DMS 273 (cell line): ENCODE data around the gene NME7.

Experiments
- DNase-seq: peaks from one replicate; lab custom pipeline; 2025; ENCODE audit not compliant: unreplicated experiment; lab: John Stamatoyannopoulos, UW

NME7 gene

DNA sequence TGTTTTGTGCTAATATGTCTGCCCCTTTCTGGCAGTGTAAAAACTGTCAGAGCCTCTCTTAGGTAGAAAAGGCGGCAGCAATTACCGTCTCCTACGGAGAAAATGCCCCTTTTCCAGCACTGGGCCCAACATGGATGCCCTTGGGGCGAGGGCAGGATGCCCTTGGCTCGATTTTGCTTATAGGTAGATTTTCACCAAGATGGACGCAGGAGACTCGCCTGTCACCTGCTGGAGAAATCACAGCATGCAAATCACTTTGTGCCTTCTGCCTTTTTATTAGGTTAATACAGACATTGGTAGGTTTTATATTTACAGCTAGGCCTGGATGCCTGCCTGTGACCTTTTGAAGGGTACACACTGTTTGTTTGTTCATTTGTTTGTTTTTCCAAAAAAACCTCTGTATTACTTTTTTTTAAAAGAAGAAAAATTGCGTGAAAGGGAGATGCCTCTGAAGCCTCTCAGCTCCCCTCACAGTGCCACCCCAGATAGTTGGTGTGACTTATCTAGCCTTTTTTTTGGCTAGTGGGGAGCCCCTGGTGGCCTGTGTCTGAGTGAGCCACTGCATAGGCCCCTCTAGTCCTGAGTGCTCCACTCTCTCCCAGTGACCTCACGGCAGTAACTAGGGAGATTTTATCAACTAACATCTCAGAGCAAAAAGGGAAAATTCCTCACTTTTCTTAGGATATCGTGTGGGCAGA lies 258.6 kb downstream of the NME7 start:
- DNase-seq: peak; percentile 48

DNA sequence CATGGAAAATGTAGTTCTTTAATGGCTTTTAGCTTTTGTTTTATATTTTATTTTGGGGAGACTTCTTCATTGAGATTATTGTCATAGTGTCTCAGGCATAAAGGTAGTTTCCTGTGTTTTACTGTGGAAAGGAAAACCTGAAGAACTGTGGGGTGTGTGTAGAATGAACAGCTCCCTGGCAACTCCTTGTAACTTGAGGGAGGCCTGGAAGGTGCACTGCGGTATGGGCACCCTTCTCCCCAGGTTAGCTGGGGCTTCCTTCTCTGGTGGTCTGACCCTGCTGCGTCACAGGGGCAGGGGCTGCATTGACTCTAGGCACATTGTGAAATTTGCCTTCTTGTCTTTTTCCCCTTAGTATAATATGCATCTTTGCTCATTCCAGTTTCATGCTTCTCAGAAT lies 259.4 kb downstream of the NME7 start:
- DNase-seq: no peak

DNA sequence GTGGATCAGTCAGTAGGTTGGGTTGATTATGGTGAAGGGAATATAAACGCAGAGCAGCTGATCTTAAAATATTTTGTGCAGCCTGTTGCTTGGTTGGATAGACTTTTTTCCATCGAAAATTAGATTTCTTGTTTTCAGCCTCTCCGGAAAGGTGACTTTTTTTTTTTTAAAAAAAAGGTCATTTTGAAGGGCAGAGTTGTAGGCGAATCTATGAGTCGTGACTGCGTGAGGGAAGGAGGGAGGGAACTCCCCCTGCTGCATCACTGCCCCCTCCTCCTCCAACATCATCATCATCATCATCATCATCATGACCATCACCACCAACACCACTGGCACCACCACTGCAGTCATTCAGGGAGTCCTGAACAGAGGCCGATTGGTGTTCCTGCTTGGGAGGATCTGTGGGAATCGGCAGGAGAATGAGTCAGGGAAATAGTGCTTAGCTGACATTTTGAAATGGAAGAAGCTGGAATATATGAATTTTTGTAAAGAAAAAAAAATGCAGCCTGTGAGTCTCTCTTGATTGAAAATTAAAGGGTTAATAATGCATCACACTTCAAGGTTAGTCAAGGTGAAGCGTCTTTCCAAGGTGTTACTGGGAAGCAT lies 259.9 kb downstream of the NME7 start:
- DNase-seq: no peak

DNA sequence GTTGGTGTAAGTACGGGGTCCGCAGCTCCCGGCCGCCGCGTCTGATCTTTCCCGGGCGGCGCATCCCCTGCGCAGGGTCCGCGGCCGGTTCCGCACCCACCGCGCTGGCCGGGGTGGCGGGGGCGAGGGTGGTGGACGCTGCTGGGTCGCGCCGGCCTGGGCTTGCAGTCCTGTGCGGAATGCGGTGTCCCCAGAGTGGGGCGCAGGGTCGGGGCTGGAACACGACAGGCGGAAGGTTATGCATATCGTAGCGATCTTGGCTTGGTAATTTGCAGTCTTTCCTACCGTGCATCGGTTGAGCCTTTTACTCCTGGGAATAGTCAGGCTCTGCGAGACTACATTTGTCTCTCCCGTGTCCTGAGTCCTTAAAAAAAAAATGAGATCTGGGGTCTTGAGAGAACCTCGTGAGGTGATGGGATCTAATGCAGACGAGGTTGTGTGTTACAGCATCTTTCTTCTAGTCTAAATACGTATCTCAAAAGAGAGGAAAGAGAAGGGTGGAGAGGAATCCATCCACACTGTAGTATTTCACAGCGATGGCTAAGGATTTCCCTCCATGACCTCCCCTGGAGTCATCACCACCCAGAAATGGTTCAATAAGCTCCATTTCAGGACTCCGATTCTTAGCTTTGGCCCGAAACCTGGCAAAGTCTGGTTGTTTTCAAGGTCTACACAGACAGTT lies 260.5 kb downstream of the NME7 start:
- peak; percentile 66 for DNase-seq

DNA sequence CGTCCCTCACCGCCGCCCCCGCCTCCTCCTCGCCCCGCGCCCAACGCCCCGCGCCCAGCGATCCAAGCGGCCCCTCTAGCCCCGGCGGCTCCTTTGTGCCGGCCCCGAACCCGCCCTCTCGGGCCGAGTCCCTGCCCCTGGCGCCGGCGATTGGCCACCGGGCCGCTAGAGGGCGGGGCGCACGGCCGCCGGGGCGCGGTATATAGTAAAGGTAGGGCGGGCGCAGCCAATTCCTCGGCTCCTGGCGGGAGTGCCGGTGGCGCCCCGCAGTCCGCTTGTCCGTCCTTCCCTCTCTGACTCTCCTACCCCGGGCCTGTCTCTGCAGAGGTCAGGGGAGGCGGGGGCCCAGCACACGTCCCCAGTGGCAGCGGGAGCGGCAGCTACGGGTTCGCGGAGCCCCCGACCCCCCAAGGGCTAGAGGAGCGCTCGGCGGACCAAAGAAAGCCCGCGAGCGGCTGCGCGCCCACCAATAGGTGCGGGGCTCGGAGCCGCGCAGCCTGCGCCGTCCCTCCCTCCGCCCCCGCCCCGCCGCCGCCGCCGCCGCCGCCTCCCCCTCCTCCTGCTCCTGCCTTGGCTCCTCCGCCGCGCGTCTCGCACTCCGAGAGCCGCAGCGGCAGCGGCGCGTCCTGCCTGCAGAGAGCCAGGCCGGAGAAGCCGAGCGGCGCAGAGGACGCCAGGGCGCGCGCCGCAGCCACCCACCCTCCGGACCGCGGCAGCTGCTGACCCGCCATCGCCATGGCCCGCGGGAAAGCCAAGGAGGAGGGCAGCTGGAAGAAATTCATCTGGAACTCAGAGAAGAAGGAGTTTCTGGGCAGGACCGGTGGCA lies 261.3 kb downstream of the NME7 start, which contains the start of gene ATP1B1:
TSS of gene ATP1B1 (plus strand) at position 596 of the 826 bp plus-strand sequence. CDS start at position 736, 140 bp downstream.
- DNase-seq: peak; percentile 96

DNA sequence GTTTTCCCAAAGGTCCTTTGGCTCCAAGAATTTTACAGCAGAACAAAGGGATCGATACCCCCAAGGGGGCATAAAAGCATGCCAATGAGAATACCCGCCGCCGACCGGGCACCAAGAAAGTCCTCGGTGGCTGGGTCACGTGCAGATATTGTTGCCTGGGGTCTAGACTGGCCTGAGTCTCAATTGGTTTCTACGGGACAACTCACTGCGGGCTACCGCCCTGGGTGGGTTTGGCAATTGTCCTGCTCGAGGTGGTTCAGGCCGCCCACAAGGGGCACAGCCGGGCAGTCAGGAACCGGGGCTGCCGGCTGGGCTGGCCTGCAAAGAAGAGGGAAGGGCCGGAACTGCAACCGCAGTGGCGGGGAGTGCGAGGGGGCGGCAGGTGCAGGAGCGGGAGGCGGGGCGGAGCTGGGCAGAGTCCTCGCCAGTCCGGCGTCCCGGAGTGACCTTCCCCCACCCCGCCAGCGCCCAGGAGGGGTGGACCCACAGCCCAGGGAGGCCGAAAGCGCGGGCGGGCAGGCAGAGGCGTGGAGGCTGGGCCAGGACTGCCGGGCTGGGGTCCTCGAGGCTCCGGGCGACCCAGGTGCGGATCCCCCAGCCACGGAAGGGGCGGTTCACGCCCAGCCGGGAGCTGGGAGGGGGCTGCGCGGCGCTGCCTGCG lies 262.0 kb downstream of the NME7 start:
- DNase-seq: peak; percentile 77

DNA sequence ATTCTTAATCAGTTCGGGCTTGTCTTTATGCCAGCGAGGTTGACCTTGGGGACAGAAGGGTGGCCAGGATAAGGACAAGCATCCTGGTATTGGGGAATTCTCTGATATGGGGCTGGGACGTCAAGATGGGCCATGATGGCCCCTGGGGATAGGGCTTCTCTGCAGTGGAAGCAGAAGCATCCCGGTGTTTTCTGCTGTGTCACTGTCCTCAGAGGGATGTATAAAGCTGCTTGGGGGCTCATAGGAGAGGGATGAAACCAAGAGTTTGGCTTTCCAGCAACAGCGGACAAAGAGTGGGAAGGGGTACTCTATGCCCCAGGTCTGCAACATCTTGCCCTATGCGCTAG lies 262.5 kb downstream of the NME7 start:
- DNase-seq: no peak

DNA sequence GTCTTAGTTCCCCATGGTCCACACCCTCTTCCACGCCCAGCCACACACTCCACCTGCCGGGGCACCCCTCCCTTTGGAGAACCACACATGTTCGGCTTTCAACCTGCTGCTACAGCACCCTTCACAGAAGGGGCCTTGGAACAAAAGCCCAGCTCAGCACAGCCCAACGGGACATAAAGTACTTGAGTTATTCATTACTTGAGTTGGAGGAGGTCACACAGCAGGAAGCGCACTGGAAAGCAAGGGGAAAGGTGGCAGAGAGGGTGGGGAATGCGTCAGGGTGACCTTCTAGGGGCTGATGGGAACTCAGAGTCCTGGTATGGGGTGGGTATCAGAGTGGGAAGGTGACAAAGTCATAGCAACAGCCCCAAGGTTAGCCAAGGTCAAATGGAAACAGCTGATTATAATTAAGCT lies 264.1 kb downstream of the NME7 start:
- peak; percentile 21 for DNase-seq

DNA sequence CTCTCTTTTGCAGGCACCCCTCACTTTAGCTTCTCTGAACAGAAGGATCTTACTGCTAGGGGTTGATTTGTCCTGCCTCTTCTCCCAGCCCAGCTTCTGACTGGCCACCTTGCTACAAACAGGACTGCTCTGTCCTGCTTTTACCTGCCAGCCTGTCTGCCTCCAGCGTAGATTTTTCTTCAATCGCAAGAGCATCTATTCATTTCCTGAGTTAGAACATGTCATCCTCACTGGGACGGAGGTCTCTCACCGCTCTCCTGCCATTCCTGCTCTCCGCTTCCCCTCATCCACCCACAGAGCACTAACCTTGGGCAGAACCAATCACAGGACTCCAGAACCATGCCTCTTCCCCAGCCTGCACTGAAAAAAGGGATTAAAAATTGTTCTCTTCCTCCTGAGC lies 264.6 kb downstream of the NME7 start:
- no peak for DNase-seq

DNA sequence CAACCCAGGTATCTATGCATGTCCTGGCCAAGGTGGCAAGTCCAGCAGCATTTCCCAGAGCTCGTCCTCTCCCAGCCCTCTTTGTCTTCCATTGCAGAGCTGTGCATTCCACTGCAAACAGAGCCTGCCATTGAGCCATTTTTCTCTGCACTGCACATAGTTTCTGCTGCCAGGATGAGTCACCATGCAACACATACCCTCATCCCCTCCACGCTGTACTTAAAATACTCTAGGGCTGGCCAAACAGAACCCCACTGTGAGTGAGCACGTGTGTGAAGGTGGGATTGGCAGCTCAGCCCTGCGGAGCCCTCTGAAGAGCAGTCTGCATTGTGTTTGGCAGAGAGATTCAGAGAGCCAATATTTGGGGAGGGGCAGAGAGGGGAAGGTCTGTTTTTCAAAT lies 265.0 kb downstream of the NME7 start:
- peak; percentile 39 for DNase-seq

DNA sequence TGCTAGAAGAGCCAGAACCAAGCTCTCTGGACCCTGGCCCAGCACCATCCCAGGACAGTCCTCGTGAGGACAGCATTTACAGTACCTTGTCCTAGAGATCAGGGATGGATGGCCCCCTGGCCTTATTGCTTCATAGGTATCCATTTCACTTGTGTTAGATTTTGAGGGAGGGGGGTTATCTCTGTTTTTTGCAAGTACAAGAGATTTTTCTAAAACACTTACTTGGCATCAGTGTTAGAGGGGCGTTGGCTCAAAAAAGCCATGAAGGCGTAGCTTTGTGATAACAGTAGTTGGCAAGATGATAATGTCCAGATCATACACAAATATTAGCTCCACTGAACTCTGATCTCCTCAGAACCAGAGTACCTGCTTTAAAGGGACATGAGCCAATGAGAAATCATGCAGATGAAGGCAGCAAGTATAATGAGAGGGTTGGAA lies 266.9 kb downstream of the NME7 start:
- no peak for DNase-seq

DNA sequence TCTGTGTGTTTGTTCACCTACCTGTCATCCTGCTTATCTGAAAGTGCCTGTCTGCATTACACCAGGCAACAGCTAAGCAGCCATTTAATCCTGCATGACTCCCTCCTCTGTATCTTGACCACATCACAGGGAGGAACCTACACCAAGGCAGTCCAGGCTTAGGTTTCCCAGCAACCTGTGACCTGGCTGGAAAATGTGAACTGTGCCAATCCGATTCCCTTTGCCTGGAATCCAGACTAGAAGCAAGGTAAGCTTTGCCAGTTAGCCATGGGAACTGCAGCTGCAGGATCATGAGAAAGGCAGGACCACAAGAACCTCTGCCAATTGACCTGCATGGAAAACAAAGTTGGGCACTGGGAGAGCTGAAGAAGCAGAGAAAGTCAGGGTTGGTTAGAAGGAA lies 267.4 kb downstream of the NME7 start:
- DNase-seq: no peak

DNA sequence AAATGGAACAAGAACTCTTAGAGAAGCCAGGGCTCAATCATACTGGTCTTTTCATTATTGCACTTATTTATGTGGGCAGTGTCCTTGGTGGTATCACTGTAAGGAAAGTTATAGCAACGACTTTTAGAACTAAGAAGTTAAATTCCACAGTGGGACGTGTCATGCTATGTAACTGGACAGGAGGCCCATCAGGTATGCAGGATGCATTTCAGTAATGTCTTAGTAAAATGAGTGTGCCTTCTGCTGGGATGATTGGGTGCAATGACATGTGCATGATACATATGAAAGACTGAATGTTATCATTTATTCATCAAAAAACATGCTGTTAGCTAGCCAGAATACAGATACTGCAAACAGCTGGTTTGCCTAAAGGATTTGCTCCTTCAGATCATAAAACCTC lies 268.0 kb downstream of the NME7 start:
- DNase-seq: no peak

DNA sequence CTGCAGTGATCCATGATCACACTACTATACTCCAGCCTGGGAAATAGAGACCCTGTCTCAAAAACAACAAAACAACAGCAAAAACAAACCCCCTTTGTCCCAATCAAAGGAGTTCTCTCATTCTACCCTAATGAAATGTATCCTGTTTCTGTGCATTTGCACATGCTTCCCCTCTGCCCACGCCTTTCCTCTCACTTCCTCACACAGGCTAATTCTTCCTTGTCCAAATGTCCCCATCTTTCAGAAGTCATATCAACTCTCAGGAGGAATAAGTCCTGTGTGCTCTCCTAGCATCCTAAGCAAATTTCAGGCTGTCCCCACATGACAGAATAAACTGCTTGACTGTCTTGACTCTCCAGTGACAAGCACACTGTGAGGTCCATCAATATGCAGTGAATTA lies 269.2 kb downstream of the NME7 start:
- no peak for DNase-seq

DNA sequence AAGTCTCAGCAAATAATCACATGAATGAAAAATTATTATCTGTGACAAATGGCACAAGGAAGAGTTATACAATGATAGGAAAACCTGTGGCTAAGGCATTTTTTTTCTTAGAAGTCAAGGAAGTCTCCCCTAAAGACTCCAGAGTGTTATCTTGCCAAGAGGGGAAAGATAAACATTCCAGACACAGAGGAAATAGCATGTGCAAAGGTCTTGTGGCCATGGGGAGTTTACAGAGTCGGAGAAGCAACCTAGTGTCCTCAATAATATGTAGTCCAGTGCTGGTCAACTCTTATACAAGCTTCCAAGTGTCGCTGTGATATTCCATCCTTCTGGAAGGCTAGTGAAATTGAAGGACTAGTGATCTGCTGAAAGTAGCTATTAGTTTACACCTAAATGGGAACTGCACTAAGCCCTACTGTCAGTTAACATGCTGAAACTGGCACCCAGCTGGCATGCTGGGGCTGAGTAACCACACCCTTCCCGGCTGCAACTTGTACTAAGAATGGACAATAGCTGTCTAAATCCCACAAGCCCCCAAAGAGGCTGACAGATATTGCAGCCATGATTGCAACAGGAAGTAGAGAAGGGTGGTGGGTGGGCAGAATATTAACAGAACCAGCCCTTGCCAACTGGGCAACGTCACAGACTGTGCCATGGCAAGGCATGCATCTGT lies 272.6 kb downstream of the NME7 start:
- DNase-seq: no peak

DNA sequence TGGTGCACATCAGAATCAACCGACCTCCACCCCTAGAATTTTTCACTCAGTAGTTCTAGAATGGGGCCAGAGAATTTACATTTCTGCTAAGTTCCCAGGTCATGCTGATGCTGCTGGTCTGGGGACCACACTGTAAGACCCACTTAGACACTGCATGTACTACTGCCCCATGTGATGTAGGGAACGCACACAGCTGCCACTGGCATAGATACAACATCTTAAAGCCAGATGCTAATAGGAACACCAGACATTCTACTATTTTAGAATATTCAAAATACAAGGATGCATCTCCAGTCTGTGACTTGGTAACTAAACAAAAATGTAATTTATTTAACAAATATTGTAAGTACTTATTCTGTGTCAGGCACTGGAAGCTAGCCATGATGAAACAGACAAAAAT lies 275.2 kb downstream of the NME7 start:
- DNase-seq: no peak

DNA sequence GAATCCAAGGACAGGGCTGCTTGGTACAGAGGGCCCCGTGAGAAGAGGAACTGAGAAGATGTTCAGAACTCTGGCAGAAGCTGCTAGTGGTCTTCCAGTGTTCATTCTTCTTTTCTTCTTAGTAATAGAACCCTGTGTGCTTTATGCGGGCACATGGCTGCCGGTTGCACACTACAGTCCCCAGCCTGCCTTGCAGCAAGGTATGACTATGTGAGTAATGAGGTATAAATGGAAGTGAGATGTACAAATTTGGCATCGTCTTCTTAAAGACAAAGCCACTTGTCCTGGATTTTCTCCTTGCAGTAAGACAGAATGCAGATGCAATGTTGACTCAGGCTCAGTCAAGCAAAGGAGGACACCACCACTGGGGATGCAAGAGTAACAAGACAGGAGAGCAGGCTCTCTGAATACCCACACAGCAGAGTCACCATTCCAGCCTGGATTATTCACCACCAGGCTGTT lies 276.1 kb downstream of the NME7 start:
- no peak for DNase-seq

DNA sequence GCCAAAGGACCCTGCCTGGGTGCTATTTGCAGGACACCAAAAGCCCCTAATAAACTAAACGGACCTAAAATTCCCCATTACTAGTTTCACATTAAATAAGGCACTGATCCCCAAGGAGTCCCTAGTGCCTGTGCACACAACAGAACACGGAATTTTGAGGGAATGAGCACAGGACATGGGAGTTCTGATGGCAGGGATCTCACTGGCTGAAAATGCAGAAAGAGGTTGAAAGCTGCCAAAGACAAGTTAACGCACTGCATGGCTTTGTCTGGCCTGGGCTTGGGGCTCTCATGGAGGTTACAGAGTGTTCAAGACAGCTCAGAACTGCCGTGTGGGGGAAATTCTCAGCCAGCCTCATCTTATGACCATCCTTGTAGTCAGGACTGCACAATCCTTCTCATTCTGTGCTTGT lies 276.7 kb downstream of the NME7 start:
- no peak for DNase-seq

DNA sequence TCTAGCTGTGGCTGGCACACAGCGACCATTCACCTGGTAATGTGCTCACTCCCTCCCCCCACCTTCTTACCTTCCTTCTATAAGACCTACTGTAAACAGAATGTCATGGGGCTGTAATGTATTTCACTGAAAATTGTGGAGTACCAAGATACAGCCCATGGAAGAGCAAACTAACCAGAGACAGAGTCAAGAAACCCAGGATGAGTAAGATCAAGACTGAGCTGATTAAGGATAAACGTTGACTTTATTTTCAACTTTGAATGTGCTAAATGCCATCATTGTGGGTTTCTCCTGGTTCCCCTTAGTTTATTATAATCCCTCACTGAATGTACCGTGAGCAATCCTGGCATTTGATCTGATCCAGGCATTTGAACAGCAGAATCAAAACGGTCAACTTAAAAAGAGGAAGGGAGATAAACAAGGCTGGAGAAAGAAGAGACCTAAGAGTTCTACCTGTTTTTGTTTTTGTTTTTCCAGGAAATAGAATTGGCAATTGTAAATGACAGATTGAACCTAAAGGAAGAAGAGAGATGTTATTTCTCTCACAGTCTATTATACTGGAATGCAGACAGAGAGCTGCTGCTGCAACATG lies 277.2 kb downstream of the NME7 start:
- DNase-seq: no peak

DNA sequence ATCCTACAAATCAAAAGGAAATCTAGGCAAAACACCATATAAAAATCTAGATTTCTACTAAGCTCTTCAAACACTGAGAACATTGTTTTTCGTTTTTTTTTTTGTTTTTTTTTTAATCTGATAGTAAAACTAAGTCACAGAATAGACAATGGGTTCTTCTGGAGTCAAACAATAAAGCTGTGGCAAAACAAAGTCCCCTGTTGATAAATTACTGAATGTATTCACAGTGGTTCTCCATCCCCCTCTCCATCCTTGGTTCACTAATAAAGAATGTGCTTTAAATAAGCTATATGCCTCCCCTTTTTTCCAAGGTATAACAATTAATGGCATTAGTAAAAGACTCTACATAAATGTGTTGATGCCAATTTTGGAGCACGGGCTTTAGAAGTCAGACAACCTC lies 277.8 kb downstream of the NME7 start:
- DNase-seq: no peak
